Breast epithelium (tissue), 3 donors: ENCODE measurements around the gene TRIM24.

Experiments
- POLR2A ChIP-seq: fragments of 450-650 bp; IDR thresholded peaks from one replicate; pipeline ENCODE4 v1.6.1; 2016; ENCODE audit warnings: antibody characterized with exemption, mild to moderate bottlenecking, moderate library complexity
- TF ChIP-seq, protein P1 (sequence below), 3 donors: fragments of 450-650 bp; IDR thresholded peaks; one replicate each; pipeline ENCODE4 v1.5.1; 2016 to 2017; ENCODE audit warnings: antibody characterized with exemption in 3 of 3, mild to moderate bottlenecking in 3 of 3, moderate library complexity in 3 of 3

DNA sequence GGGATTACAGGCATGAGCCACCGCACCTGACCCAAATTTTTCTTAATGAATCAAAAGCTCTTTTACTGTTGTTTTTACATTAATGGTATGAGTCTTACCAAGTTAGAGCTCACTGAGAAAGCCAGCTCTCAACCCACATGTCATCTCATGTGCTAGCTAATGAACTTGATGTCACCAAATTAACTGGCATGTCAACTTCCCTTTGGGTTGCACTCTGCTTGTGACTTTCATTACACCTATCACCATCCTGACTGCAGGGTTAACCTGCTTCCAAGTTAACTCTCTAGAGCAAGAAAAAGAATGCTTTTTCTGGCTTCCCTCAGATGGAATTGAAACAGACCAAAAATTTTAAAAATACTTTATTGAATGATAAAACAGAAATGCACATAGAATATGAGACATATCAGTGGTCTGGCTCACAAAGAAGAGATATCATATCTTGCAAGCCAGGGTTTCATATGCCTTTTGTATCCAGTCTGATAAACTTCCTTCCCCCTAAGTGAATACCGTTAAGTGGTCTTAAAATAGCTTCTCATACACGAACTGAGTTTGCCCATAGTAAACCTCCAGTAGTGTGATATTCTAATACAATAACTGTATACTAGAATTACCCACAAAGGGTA lies 42.9 kb upstream of the TRIM24 start:
- TF ChIP-seq POLR2A = no peak
- TF ChIP-seq, protein P1, sequence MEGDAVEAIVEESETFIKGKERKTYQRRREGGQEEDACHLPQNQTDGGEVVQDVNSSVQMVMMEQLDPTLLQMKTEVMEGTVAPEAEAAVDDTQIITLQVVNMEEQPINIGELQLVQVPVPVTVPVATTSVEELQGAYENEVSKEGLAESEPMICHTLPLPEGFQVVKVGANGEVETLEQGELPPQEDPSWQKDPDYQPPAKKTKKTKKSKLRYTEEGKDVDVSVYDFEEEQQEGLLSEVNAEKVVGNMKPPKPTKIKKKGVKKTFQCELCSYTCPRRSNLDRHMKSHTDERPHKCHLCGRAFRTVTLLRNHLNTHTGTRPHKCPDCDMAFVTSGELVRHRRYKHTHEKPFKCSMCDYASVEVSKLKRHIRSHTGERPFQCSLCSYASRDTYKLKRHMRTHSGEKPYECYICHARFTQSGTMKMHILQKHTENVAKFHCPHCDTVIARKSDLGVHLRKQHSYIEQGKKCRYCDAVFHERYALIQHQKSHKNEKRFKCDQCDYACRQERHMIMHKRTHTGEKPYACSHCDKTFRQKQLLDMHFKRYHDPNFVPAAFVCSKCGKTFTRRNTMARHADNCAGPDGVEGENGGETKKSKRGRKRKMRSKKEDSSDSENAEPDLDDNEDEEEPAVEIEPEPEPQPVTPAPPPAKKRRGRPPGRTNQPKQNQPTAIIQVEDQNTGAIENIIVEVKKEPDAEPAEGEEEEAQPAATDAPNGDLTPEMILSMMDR (IDR thresholded peaks at IDR 0.05) = no peak
